ENCODE data around the gene CYP1A1. TPM values are rescaled to one million over a fixed set of nuclear protein-coding genes. Genes with fewer than 3 reads are reported as not detected.
"Not testable (repeated sequence)": the region's sequence is repeated elsewhere in the genome, so short reads cannot be mapped to it uniquely, and the experiment has no call there.

The CYP1A1 gene
- total RNA-seq, 1 donor from 2014 or later, result 7.0 TPM

DNA sequence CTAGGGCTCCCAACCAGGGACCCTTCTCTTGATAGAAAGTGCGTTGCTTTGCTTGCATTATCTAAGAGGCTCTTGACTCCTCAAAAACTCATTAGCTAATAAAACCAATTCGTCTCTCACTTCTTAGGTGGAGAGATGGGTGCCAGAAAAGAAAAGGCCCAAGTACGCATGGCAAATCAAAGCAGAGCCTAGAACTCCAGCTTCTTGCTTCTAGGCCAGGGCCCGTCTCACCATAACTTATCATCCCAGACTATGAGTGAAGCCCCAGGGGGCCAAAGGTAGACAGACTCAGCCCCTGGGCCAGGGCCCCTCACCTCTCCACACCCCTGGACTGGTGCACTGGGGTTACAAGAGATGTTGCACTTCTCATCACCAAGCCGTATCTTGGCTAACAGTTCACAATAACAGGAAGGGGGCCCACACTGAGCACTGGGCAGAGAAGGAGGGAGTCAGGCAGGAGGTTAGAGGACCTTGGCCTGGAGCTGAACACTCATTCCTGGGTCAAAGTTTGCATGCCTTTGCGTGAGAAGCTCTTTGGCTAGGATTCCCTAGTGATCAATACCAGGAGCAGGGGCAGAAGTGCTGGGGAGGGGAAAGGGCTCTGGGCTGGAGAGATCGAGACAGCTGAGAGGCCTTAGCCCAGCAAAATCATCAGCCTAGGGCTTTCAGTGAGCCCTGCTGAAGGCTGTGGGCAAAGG, 5.4 kb upstream of the CYP1A1 start:
- H3K4me1 Mint-ChIP-seq (ENCODE audit: unreplicated experiment), result peaks cover 19% of the 10 kb centered on the region

DNA sequence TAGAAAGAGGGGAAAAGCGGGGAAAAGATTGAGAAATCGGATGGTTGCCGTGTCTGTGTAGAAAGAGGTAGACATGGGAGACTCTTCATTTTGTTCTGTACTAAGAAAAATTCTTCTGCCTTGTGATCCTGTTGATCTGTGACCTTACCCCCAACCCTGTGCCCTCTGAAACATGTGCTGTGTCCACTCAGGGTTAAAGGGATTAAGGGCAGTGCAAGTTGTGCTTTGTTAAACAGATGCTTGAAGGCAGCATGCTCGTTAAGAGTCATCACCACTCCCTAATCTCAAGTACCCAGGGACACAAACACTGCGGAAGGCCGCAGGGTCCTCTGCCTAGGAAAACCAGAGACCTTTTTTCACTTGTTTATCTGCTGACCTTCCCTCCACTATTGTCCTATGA, 4.0 kb upstream of the CYP1A1 start:
- H3K27ac Mint-ChIP-seq (ENCODE audit: unreplicated experiment); H3K36me3 Mint-ChIP-seq (ENCODE audit: low read depth, unreplicated experiment); H3K9me3 Mint-ChIP-seq (ENCODE audit: unreplicated experiment); DNase-seq (ENCODE audit: low spot score); H3K4me3 Mint-ChIP-seq (ENCODE audit: unreplicated experiment): not testable (repeated sequence)
- H3K4me1 Mint-ChIP-seq (ENCODE audit: unreplicated experiment), result peaks cover 24% of the 10 kb centered on the region
- H3K27me3 Mint-ChIP-seq (ENCODE audit: unreplicated experiment), result peaks cover 10% of the 10 kb centered on the region

More for the DNA sequence above, 5.4 kb upstream of the CYP1A1 start:
- DNase-seq (ENCODE audit: low spot score), result no peak
- no peak overlapping the region for H3K27ac Mint-ChIP-seq (ENCODE audit: unreplicated experiment)
- no peak overlapping the region for H3K4me3 Mint-ChIP-seq (ENCODE audit: unreplicated experiment)
- H3K27me3 Mint-ChIP-seq (ENCODE audit: unreplicated experiment), result peaks cover 11% of the 10 kb centered on the region
- peaks cover 4% of the 10 kb centered on the region for H3K36me3 Mint-ChIP-seq (ENCODE audit: low read depth, unreplicated experiment)
- H3K9me3 Mint-ChIP-seq (ENCODE audit: unreplicated experiment), result no peaks in the 10 kb centered on the region
- TF ChIP-seq, protein P1, sequence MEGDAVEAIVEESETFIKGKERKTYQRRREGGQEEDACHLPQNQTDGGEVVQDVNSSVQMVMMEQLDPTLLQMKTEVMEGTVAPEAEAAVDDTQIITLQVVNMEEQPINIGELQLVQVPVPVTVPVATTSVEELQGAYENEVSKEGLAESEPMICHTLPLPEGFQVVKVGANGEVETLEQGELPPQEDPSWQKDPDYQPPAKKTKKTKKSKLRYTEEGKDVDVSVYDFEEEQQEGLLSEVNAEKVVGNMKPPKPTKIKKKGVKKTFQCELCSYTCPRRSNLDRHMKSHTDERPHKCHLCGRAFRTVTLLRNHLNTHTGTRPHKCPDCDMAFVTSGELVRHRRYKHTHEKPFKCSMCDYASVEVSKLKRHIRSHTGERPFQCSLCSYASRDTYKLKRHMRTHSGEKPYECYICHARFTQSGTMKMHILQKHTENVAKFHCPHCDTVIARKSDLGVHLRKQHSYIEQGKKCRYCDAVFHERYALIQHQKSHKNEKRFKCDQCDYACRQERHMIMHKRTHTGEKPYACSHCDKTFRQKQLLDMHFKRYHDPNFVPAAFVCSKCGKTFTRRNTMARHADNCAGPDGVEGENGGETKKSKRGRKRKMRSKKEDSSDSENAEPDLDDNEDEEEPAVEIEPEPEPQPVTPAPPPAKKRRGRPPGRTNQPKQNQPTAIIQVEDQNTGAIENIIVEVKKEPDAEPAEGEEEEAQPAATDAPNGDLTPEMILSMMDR (IDR thresholded peaks at IDR 0.05; ENCODE audit: unreplicated experiment), result no peak

DNA sequence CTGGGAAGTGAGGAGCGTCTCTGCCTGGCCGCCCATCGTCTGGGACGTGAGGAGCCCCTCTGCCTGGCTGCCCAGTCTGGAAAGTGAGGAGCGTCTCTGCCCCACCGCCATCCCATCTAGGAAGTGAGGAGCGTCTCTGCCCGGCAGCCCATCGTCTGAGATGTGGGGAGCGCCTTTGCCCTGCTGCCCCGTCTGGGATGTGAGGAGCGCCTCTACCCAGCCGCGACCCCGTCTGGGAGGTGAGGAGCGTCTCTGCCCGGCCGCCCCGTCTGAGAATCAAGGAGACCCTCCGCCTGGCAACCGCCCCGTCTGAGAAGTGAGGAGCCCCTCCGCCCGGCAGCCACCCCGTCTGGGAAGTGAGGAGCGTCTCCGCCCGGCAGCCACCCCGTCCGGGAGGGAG, 3.4 kb upstream of the CYP1A1 start:
- not testable (repeated sequence) for DNase-seq (ENCODE audit: low spot score); H3K9me3 Mint-ChIP-seq (ENCODE audit: unreplicated experiment); H3K4me3 Mint-ChIP-seq (ENCODE audit: unreplicated experiment); H3K36me3 Mint-ChIP-seq (ENCODE audit: low read depth, unreplicated experiment); H3K27ac Mint-ChIP-seq (ENCODE audit: unreplicated experiment)
- H3K27me3 Mint-ChIP-seq (ENCODE audit: unreplicated experiment), result peaks cover 10% of the 10 kb centered on the region
- peaks cover 29% of the 10 kb centered on the region for H3K4me1 Mint-ChIP-seq (ENCODE audit: unreplicated experiment)

DNA sequence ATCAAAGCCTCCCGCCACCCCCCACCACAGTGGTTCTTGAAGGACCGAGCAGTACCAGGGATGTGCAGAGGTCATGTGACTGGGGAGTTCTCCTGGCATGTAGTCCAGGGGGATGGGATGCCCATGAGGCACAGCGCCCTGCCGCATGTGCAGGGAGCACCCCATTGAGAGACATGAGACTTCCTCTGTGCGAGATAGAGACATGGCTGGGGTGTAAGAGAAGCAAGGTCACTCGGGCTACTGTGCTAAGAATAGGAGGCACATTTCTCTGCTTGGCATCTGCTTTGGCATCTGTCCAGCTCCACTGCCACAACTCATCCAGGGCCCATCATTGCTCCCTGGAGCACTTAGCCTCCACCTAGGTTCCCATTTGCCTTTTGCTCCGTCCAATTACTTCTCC, 2.4 kb upstream of the CYP1A1 start:
- H3K27me3 Mint-ChIP-seq (ENCODE audit: unreplicated experiment), result peaks cover 10% of the 10 kb centered on the region
- no peak overlapping the region for H3K27ac Mint-ChIP-seq (ENCODE audit: unreplicated experiment)
- no peaks in the 10 kb centered on the region for H3K9me3 Mint-ChIP-seq (ENCODE audit: unreplicated experiment)
- H3K4me1 Mint-ChIP-seq (ENCODE audit: unreplicated experiment), result peaks cover 37% of the 10 kb centered on the region
- no peak for DNase-seq (ENCODE audit: low spot score)
- no peak overlapping the region for H3K4me3 Mint-ChIP-seq (ENCODE audit: unreplicated experiment)
- H3K36me3 Mint-ChIP-seq (ENCODE audit: low read depth, unreplicated experiment), result peaks cover 4% of the 10 kb centered on the region
- TF ChIP-seq, protein P1 (IDR thresholded peaks at IDR 0.05; ENCODE audit: unreplicated experiment), result no peak

DNA sequence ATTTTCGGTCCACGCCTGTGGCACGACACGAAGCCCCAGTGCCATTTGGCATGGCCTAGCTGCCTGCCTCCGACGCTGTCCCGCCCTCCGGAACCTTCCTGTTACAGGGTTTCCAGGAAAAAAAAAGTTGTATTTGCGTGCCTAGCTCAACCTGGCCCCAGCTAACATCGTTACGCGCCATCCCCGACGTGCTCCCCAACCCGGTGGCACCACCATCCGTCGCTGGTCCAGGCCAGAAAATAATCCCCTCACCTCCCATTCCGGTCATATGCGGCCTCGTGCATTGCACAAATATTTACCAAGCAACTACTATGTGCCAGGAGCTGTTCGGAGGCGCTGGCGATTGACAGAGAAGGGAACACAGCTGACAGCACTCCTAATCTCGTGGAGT, 1.4 kb upstream of the CYP1A1 start:
- no peak for DNase-seq (ENCODE audit: low spot score)
- H3K27me3 Mint-ChIP-seq (ENCODE audit: unreplicated experiment), result peaks cover 10% of the 10 kb centered on the region
- peaks cover 9% of the 10 kb centered on the region for H3K36me3 Mint-ChIP-seq (ENCODE audit: low read depth, unreplicated experiment)
- no peaks in the 10 kb centered on the region for H3K9me3 Mint-ChIP-seq (ENCODE audit: unreplicated experiment)
- peaks cover 35% of the 10 kb centered on the region for H3K4me1 Mint-ChIP-seq (ENCODE audit: unreplicated experiment)
- TF ChIP-seq, protein P1 (IDR thresholded peaks at IDR 0.05; ENCODE audit: unreplicated experiment), result no peak
- no peak overlapping the region for H3K27ac Mint-ChIP-seq (ENCODE audit: unreplicated experiment)
- H3K4me3 Mint-ChIP-seq (ENCODE audit: unreplicated experiment), result peak overlapping the region; percentile 14
